Mucosa of descending colon (tissue), 3 donors: Measurements from ENCODE around the gene GET4. TPM values are rescaled to one million over a fixed set of nuclear protein-coding genes. Genes with fewer than 3 reads are reported as not detected.
"Not testable (repeated sequence)": the region's sequence is repeated elsewhere in the genome, so short reads cannot be mapped to it uniquely, and the experiment has no call there.

Source experiments
- ATAC-seq: fragments of 200-7000 bp; cut with Tn5 transposase; one replicate; pipeline ENCODE4 v1.9.1; 2020; ENCODE audit warnings: mild to moderate bottlenecking, moderate library complexity
- DNase-seq, 3 donors: peaks; one replicate each; pipeline ENCODE4 v3.0.0-alpha.2; 2020
- H3K36me3 ChIP-seq: fragments of 200-600 bp; one replicate; pipeline ENCODE4 v1.8.0; 2021; ENCODE audit warnings: low read depth, mild to moderate bottlenecking
- H3K4me1 ChIP-seq: fragments of 200-600 bp; one replicate; pipeline ENCODE4 v1.8.0; 2021; ENCODE audit warnings: low read depth, mild to moderate bottlenecking
- H3K4me3 ChIP-seq: fragments of 200-600 bp; one replicate; pipeline ENCODE4 v1.8.0; 2021; ENCODE audit warnings: mild to moderate bottlenecking
- H3K9me3 ChIP-seq: fragments of 200-600 bp; one replicate; pipeline ENCODE4 v1.8.0; 2021; ENCODE audit warnings: mild to moderate bottlenecking
- CTCF ChIP-seq: fragments of 200-600 bp; IDR thresholded peaks from one replicate; pipeline ENCODE4 v1.8.0; 2022; ENCODE audit warnings: antibody characterized with exemption, mild to moderate bottlenecking
- intact Hi-C, 2 donors: fragments of 100-400 bp; cut with DNase I in 1 of 2; cut with micrococcal nuclease in 1 of 2; formaldehyde crosslinking; loops; one replicate each; pipeline versions ENCODE4 v1.11.0 to v1.11.1; 2022; cut with DNase I, micrococcal nuclease
- total RNA-seq, 3 donors: library from RNA; stranded (reverse); fragmentation: NEBNext Ultra II Directional in 2 of 3; extraction: Animal tissue kit (Norgen Biotek cat#: 25700) in 2 of 3; gene quantifications; one replicate each; pipeline versions ENCODE4 v1.2.1 to v1.2.4, GENCODE V29; 2021 to 2023
- donor health status: DM: no; HTN: no; CAD: no; lungs with moderate emphysema.
- donor health status: DM: no; HTN: no; CAD: no.
- donor health status: DM: no; HTN: yes; CAD: no.

GET4 gene
- total RNA-seq, 3 donors from 2014 or later, result 36.9 to 48.8 (median 48.2) TPM

- no peaks in the 10 kb centered on the region for H3K36me3 ChIP-seq
- intact Hi-C loops, result no loop called here
These were observed 30.4 kb downstream of the GET4 start for GRCh38 chr7:906776-907157.

GRCh38 chr7:907158-907980 lies 31.0 kb downstream of the GET4 start:
- no peak for TF ChIP-seq CTCF
- DNase-seq (no peak), ATAC-seq (no peak)
- no peaks in the 10 kb centered on the region for H3K36me3 ChIP-seq
- no peaks in the 10 kb centered on the region for H3K9me3 ChIP-seq
- no peak overlapping the region for H3K4me3 ChIP-seq
- intact Hi-C loops, result no loop called here
- H3K4me1 ChIP-seq, result peaks cover 5% of the 10 kb centered on the region

More at GRCh38 chr7:906776-907157, 30.4 kb downstream of the GET4 start:
- no peak for TF ChIP-seq CTCF
- Histone ChIP-seq H3K4me3 (no peak overlapping the region), H3K4me1 (peaks cover 5% of the 10 kb centered on the region), H3K9me3 (no peaks in the 10 kb centered on the region)
- DNase-seq (no peak), ATAC-seq (no peak)

GRCh38 chr7:908159-908581 lies 31.8 kb downstream of the GET4 start:
- Histone ChIP-seq H3K4me3 (no peak overlapping the region), H3K4me1 (peaks cover 5% of the 10 kb centered on the region), H3K9me3 (no peaks in the 10 kb centered on the region), H3K36me3 (no peaks in the 10 kb centered on the region)
- intact Hi-C loops, result no loop called here
- ATAC-seq, result no peak
- no peak for DNase-seq
- no peak for TF ChIP-seq CTCF

GRCh38 chr7:908591-909357 lies 32.4 kb downstream of the GET4 start:
- H3K4me1 ChIP-seq, H3K9me3 ChIP-seq, H3K36me3 ChIP-seq, H3K4me3 ChIP-seq, intact Hi-C loops: not testable (repeated sequence)
- peak; percentile 76 for TF ChIP-seq CTCF
- DNase-seq (peak; percentile 69 to 83 (median 82)), ATAC-seq (peak; percentile 77)

GRCh38 chr7:909358-910329 lies 33.3 kb downstream of the GET4 start:
- intact Hi-C loops, result no loop called here
- peak; percentile 77 to 89 (median 79) for DNase-seq
- H3K4me3 ChIP-seq, result no peak overlapping the region
- no peaks in the 10 kb centered on the region for H3K36me3 ChIP-seq
- ATAC-seq, result peak; percentile 41
- TF ChIP-seq CTCF, result no peak
- H3K4me1 ChIP-seq, result peaks cover 13% of the 10 kb centered on the region
- H3K9me3 ChIP-seq, result no peaks in the 10 kb centered on the region
